ENCODE results near the gene MRPS6.

Gene MRPS6

GRCh38 chr21:34073032-34073748 is at the start of gene MRPS6, which contains the start of gene SLC5A3:
Gene MRPS6, plus strand, starts transcription at chr21:34073578. Its CDS starts 123 bp downstream, at chr21:34073701.
Gene SLC5A3, plus strand, starts transcription at chr21:34073578. Its CDS starts 21,621 bp downstream, at chr21:34095199.
- peak; percentile 65 for DNase-seq

GRCh38 chr21:34023691-34024373 is 49.5 kb upstream of the MRPS6 start:
- DNase-seq = no peak

GRCh38 chr21:34024374-34024693 is 49.0 kb upstream of the MRPS6 start:
- DNase-seq = no peak

- DNase-seq = no peak
These were observed 45.5 kb upstream of the MRPS6 start for GRCh38 chr21:34027721-34028461.

GRCh38 chr21:34029743-34030528 is 43.4 kb upstream of the MRPS6 start:
- DNase-seq = peak; percentile 12

GRCh38 chr21:34031835-34032370 is 41.5 kb upstream of the MRPS6 start:
- no peak for DNase-seq

GRCh38 chr21:34034369-34035014 is 38.9 kb upstream of the MRPS6 start:
- no peak for DNase-seq

- no peak for DNase-seq
These were observed 37.6 kb upstream of the MRPS6 start for GRCh38 chr21:34035619-34036354.

GRCh38 chr21:34037009-34037795 is 36.2 kb upstream of the MRPS6 start:
- DNase-seq = no peak

- DNase-seq = no peak
These were observed 33.5 kb upstream of the MRPS6 start for GRCh38 chr21:34039678-34040382.

GRCh38 chr21:34042735-34043134 is 30.6 kb upstream of the MRPS6 start:
- DNase-seq = no peak

GRCh38 chr21:34043333-34043732 is 30.0 kb upstream of the MRPS6 start:
- no peak for DNase-seq

- no peak for DNase-seq
These were observed 26.5 kb upstream of the MRPS6 start for GRCh38 chr21:34046917-34047316.

GRCh38 chr21:34047835-34048234 is 25.5 kb upstream of the MRPS6 start:
- DNase-seq = no peak

GRCh38 chr21:34052171-34052570 is 21.2 kb upstream of the MRPS6 start:
- no peak for DNase-seq

GRCh38 chr21:34054259-34054658 is 19.1 kb upstream of the MRPS6 start:
- no peak for DNase-seq

GRCh38 chr21:34055615-34056014 is 17.8 kb upstream of the MRPS6 start:
- no peak for DNase-seq

- no peak for DNase-seq
These were observed 11.4 kb upstream of the MRPS6 start for GRCh38 chr21:34061983-34062382.

GRCh38 chr21:34065027-34065426 is 8.4 kb upstream of the MRPS6 start:
- no peak for DNase-seq

- DNase-seq = no peak
These were observed 1.7 kb upstream of the MRPS6 start for GRCh38 chr21:34071683-34072082.
